Measurements from ENCODE around the gene STX2.

Gene STX2

GRCh38 chr12:130799051-130799450, 40.0 kb downstream of the STX2 start:
- DNase-seq (ENCODE audit: extremely low spot score) = no peak
- TF ChIP-seq NFRKB (IDR thresholded peaks at IDR 0.05) = no peak
- ChIA-PET POLR2A (no interaction called here), CTCF (no interaction called here)

- CTCF ChIA-PET = no interaction called here
- DNase-seq (ENCODE audit: extremely low spot score) = no peak
- POLR2A ChIA-PET = no interaction called here
- TF ChIP-seq NFRKB (IDR thresholded peaks at IDR 0.05) = no peak
- no peak for TF ChIP-seq L3MBTL2 (conservative IDR thresholded peaks at IDR 0.05)
- TF ChIP-seq FOXK2 (IDR thresholded peaks at IDR 0.05) = no peak
- TF ChIP-seq FOXM1 (IDR thresholded peaks at IDR 0.05; ENCODE audit: borderline replicate concordance) = no peak
- no peak for TF ChIP-seq SP1 (IDR thresholded peaks at IDR 0.05)
- no peak for TF ChIP-seq TARDBP (IDR thresholded peaks at IDR 0.05)
- TF ChIP-seq ELF4 (IDR thresholded peaks at IDR 0.05) = no peak
- no peak for TF ChIP-seq HDGF (IDR thresholded peaks at IDR 0.05; ENCODE audit: borderline replicate concordance)
- no peak for TF ChIP-seq BHLHE40 (IDR thresholded peaks at IDR 0.05; ENCODE audit: borderline replicate concordance)
- no peak for TF ChIP-seq FOXA1 (IDR thresholded peaks at IDR 0.05)
- no peak for TF ChIP-seq SUZ12 (IDR thresholded peaks at IDR 0.05)
- no peak for TF ChIP-seq ARNT (IDR thresholded peaks at IDR 0.05)
- no peak for TF ChIP-seq LEF1 (IDR thresholded peaks at IDR 0.05; ENCODE audit: borderline replicate concordance)
- TF ChIP-seq PKNOX1 (IDR thresholded peaks at IDR 0.05) = no peak
- TF ChIP-seq CTBP1 (IDR thresholded peaks at IDR 0.05; ENCODE audit: borderline replicate concordance) = no peak
- TF ChIP-seq ZNF384 (IDR thresholded peaks at IDR 0.05) = no peak
Observed at GRCh38 chr12:130796985-130797686, 41.9 kb downstream of the STX2 start.

GRCh38 chr12:130795906-130796305, 43.1 kb downstream of the STX2 start:
- POLR2A ChIA-PET = no interaction called here
- CTCF ChIA-PET = no interaction called here
- no peak for DNase-seq (ENCODE audit: extremely low spot score)

GRCh38 chr12:130793554-130793849, 45.5 kb downstream of the STX2 start:
- DNase-seq (ENCODE audit: extremely low spot score) = no peak
- ChIA-PET POLR2A (no interaction called here), CTCF (no interaction called here)
- TF ChIP-seq FOXM1 (IDR thresholded peaks at IDR 0.05; ENCODE audit: borderline replicate concordance) (no peak), SP1 (IDR thresholded peaks at IDR 0.05) (no peak), ARNT (IDR thresholded peaks at IDR 0.05) (no peak)

More at GRCh38 chr12:130795906-130796305, 43.1 kb downstream of the STX2 start:
- TF ChIP-seq ARNT (IDR thresholded peaks at IDR 0.05) (no peak), LEF1 (IDR thresholded peaks at IDR 0.05; ENCODE audit: borderline replicate concordance) (no peak), PKNOX1 (IDR thresholded peaks at IDR 0.05) (no peak), ZNF384 (IDR thresholded peaks at IDR 0.05) (no peak), SP1 (IDR thresholded peaks at IDR 0.05) (no peak), L3MBTL2 (conservative IDR thresholded peaks at IDR 0.05) (no peak), NFRKB (IDR thresholded peaks at IDR 0.05) (no peak), ELF4 (IDR thresholded peaks at IDR 0.05) (no peak), HDGF (IDR thresholded peaks at IDR 0.05; ENCODE audit: borderline replicate concordance) (no peak), TARDBP (IDR thresholded peaks at IDR 0.05) (no peak), BHLHE40 (IDR thresholded peaks at IDR 0.05; ENCODE audit: borderline replicate concordance) (no peak), FOXA1 (IDR thresholded peaks at IDR 0.05) (no peak), SUZ12 (IDR thresholded peaks at IDR 0.05) (no peak), CTBP1 (IDR thresholded peaks at IDR 0.05; ENCODE audit: borderline replicate concordance) (no peak), FOXM1 (IDR thresholded peaks at IDR 0.05; ENCODE audit: borderline replicate concordance) (no peak), FOXK2 (IDR thresholded peaks at IDR 0.05) (no peak)

- ChIA-PET CTCF (no interaction called here), POLR2A (no interaction called here)
- no peak for DNase-seq (ENCODE audit: extremely low spot score)
- TF ChIP-seq CTBP1 (IDR thresholded peaks at IDR 0.05; ENCODE audit: borderline replicate concordance) = no peak
Observed at GRCh38 chr12:130792821-130793553, 46.1 kb downstream of the STX2 start.

- no peak for DNase-seq (ENCODE audit: extremely low spot score)
- CTCF ChIA-PET = no interaction called here
- TF ChIP-seq NFRKB (IDR thresholded peaks at IDR 0.05) (no peak), FOXA1 (IDR thresholded peaks at IDR 0.05) (no peak), TARDBP (IDR thresholded peaks at IDR 0.05) (no peak), LEF1 (IDR thresholded peaks at IDR 0.05; ENCODE audit: borderline replicate concordance) (no peak), HDGF (IDR thresholded peaks at IDR 0.05; ENCODE audit: borderline replicate concordance) (no peak), ARNT (IDR thresholded peaks at IDR 0.05) (no peak), FOXK2 (IDR thresholded peaks at IDR 0.05) (no peak), SP1 (IDR thresholded peaks at IDR 0.05) (no peak), BHLHE40 (IDR thresholded peaks at IDR 0.05; ENCODE audit: borderline replicate concordance) (no peak), ELF4 (IDR thresholded peaks at IDR 0.05) (no peak), PKNOX1 (IDR thresholded peaks at IDR 0.05) (no peak), SUZ12 (IDR thresholded peaks at IDR 0.05) (no peak), CTBP1 (IDR thresholded peaks at IDR 0.05; ENCODE audit: borderline replicate concordance) (no peak), L3MBTL2 (conservative IDR thresholded peaks at IDR 0.05) (no peak), ZNF384 (IDR thresholded peaks at IDR 0.05) (no peak), FOXM1 (IDR thresholded peaks at IDR 0.05; ENCODE audit: borderline replicate concordance) (no peak)
- POLR2A ChIA-PET = no interaction called here
Observed at GRCh38 chr12:130791629-130792028, 47.4 kb downstream of the STX2 start.
